Peyer's patch (tissue), 4 donors: Measurements from ENCODE around the gene EPSTI1.

ENCODE experiments used
- CTCF ChIP-seq, 6 experiments: fragments of 450-650 bp in 4 of 6; fragments of 200-600 bp in 2 of 6; sonication (generic) in 1 of 6; IDR thresholded peaks; one replicate each; pipeline ENCODE4 v1.5.1; 2017 to 2019; ENCODE audit warnings: antibody characterized with exemption in 6 of 6, mild to moderate bottlenecking in 3 of 6, moderate library complexity in 1 of 6
- POLR2A ChIP-seq, 2 donors: fragments of 450-650 bp; IDR thresholded peaks; one replicate each; pipeline ENCODE4 v1.5.1; 2017; ENCODE audit warnings: antibody characterized with exemption in 2 of 2, mild to moderate bottlenecking in 2 of 2, moderate library complexity in 2 of 2

- TF ChIP-seq CTCF (IDR thresholded peaks at IDR 0.05) = no peak
- no peak for TF ChIP-seq POLR2A (IDR thresholded peaks at IDR 0.05)
These were observed 7.3 kb downstream of the EPSTI1 start for GRCh38 chr13:42984691-42985090.
